8988T (cell line): ENCODE results near the gene CCT3.
"Not testable (repeated sequence)": the region's sequence is repeated elsewhere in the genome, so short reads cannot be mapped to it uniquely, and the experiment has no call there.

Experiments
- DNase-seq: peaks from one replicate; pipeline ENCODE4 v3.0.0; 2011

The CCT3 gene

DNA sequence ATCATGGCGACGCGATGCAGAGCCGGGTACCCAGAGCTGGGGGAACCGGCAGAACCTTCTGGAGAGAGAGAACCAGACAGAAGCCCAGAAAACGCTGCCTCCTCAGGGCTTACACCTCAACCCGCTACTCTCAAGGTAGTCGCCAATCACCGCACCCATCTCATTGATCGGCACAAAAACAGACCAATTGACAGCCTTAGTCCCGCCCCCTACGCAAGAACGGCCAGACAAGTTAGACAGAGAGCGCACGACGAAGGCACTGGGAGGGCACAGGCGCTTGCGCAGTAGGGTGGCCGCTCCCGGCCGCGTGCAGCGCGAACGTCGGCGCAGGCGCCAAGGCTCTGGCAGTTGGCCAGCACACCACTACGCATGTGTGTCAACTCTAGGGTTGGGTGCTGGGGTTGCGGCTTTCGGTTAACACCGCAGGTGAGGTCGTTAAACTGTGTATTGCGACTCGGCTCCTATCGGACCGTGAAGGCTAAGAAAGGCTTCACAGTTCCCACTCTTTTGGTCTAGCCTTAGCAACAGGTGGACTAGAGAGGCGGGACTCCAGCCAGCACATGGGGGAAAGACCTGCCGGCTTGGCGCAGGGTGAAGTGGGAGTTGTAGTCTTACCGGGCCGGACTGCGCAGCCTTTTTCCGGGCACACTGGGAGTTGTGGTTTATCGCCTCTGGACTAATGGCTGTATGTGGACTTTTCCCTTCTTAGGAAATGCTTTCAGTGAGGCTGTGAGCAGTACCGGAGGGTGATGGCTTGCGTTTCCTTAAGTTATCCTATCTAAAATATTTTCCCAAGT, at the start of gene CCT3, which contains the start of gene TSACC:
Gene CCT3 (minus strand): TSS at position 113 of the 797 bp plus-strand sequence. CDS start 108 bp downstream, at position 5.
Gene TSACC (plus strand): TSS at position 347 of the 797 bp plus-strand sequence. CDS start 1,232 bp downstream, outside the sequence.
- DNase-seq = peak; percentile 83

DNA sequence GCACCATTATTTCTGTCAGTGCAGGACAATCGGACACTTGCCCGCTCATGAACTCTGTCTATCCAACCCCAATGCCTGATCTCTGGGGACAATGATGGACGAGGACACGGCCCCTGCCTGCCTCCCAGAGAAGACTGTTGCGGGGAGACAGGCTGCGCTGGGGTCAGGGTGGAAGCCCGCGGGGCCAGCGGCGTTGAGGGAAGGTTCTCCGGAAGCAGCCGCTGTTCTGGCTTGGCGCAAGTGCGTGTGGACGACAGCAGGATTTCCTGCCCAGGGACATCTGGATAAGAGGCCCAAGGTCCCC, 49.7 kb upstream of the CCT3 start:
- DNase-seq = no peak

DNA sequence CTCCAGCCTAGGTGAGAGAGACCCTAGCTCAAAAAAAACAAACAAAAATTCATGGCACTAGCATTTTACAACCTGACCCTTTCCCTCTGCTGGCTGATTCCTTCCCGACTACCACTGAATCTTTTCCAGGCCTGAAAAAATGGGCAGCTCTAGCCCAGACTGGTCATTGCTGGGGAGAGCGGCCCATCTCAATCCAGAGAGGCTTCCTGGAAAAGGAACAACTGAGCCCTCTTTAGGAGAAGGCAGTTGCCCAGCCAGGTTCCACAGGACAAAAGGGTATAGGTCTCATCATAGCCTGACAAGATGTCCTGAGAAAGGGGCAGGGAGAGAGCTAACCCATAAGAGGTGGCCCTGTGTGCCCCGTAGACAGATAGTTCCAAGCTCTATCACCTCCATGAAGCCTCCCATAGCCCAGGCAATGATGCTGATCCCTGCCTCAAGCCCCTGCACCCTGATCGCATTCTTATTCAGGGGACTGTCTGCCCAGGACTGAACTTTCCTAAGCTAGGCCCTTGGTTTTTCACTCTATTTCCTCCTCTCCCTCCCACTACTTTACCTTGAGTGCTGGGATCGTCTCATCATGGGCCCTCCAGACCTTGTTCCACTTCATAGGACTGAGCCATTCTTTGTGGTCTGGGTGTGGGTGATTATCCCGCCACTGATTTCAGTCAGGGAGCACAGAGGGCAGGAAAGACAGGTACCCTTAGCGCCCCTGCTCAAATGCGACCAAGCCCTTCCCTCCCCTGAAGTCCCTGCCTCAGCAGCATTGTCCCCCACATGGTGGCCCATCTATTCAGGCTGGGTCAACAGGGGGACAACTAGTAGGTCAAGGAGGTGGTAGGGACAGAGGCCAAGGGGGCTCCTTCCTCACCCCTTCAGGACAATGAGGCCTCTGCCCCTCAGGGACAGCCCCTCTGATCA, 49.1 kb upstream of the CCT3 start:
- DNase-seq = no peak

DNA sequence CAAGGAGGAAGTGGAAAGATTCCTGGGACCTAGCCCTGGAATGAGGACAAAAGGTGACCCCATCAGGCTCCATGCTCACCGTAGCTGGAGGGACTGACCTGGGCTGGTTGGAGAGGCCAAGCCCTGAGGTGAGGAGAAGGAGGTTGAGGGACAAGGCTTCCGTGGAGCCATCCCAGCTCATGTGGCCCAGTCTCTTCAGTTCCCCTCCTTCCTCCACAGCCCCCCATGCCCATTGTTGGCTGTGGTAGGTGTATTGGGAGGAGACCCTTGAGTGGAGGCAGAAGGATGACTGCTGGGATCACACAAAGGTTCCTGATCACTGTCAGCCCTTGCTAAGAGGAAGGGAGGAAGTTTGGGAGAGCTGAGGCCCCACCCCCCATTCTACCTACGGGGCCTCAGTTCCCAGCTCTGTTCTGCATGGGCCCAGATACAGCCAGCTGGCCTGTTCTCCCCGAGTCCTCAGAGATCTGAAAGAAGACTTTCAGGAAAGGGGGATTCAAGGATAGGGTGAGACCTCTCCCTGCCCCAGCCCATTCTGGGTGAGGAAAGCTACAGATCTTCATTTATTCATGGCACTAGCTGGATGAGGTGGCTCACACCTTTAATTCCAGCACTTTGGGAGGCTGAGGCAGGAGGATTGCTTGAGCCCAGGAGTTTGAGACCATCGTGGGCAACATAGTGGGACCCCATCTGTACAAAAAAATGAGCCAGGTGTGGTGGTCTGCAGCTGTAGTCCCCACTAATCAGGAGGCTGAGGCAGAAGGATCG, 48.2 kb upstream of the CCT3 start:
- DNase-seq = no peak

DNA sequence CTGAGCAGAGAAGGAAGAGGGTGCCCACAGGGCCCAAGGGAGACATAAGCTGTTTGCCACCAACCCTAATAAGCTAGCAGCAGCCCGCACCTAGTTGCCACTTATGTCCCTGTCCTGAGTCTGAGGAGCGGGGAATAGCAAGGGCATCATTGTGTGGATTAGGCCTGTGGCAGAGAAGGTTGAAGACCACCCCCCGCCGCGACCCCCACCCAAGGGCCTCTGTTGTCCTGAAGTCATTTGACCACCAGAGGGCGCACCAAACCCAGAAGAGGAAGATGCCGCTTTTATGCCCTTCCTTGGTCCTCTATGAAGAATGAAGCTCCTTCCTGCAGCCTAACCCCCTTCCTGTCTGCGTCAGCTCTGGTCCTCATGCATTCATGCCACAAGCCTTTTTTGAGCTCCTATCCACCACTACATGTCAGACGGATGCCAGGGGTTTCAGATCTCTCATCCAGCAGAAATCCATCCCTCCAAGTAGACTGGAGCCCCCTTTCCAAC, 47.5 kb upstream of the CCT3 start:
- peak; percentile 92 for DNase-seq

DNA sequence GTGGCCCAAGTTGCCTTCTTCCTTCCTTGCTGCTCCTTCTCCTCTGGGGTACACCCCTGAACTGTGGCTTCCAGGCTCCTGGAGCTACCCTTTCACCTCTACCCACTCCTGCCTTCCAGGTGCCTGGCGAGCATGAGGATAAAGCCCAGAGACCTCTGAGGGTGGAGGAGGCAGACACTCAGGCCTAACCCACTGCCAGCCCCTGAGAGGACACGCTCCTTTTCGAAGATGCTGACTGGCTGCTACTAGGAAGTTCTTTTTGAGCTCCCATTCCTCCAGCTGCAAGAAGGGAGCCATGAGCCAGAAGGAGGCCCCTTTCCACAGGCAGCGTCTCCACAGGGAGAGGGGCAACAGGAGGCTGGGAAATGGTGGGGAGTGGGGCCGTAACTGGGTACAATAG, 46.6 kb upstream of the CCT3 start:
- DNase-seq = no peak

DNA sequence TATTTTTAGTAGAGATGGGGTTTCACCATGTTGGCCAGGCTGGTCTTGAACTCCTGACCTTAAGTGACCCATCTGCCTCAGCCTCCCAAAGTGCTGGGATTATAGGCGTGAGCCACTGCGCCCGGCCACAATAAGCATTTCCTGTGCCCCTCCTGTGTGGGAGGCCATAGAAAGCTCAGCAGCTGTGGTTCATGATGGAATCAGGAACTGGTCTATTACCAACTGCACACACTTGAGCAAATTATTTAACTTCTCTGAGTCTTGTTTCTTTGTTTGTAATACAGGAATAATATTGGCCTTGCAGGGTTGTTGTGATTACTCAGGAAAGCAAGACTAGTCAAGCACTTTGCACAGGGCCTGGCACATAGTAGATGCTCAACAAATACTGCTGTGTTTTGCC, 45.9 kb upstream of the CCT3 start:
- no peak for DNase-seq

DNA sequence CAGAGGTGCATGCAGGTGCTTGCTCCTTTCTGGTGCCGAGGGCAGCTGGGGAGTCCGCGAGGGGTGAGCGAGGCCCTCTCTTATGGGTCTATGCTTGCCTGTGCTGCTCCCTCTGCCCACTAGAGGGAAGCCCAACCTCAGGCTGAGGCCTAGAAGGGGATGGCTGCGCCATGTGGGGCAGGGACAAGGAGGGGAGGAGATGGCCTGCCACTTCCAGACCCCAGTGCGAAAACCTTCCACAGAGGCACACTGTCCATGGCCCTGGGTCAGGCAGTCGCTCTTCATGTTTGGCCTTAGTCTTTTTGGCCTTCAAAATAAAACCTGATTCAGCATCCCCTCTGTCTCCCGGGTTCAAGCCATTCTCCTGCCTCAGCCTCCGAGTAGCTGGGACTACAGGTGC, 44.9 kb upstream of the CCT3 start:
- peak; percentile 95 for DNase-seq

DNA sequence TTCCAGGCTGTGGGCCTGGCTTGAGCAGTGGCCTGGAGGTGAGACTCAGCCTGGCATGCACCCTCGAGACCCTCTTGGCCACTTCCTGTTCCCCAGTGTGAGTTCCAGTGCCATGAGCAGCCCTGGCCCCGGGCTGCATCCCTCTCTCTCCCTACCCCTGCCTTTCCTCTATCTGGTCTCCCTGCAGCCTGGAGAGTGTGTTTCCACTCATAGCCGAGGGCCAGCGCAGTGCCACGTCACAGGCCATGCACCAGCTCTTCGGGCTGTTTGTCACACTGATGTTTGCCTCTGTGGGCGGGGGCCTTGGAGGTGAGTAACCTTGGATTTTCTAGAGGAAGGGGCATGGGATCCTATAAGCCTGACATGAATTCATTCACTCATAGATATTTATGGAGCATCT, 44.5 kb upstream of the CCT3 start:
- DNase-seq = no peak

DNA sequence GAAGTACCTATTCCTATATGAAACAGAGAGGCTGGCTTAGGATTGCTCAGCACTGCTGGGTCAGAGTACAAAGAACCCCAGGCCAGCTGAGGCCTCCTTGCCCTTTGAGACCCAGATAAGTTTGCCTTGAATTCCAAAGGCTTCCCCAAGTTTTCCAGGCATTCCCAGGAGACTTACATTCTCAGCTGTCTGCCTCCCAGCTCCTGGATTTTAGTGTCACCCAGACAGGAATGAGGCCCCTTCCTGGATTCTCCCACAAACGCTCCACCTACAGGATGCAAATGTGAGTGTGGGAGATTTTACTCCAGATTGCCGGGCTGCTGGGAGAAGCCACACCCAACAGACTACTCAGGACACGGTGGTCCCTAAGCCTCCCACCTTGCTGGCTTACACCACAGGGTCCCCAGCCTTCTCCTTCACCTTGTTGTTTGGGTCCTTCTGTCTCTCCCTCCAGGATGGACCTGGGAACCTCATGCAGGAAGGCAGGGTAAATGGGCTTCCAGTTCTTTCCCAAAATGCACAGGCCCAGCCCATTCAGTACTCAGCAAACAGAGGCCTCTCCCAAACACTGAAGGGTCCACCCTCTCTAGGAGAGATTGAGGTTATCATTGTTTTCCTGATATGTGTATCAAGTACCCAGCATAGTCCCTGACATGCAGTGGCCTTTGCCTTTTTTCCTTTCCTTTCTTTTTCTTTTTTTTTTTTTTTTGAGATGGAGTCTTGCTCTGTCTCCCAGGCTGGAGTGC, 41.5 kb upstream of the CCT3 start:
- no peak for DNase-seq

DNA sequence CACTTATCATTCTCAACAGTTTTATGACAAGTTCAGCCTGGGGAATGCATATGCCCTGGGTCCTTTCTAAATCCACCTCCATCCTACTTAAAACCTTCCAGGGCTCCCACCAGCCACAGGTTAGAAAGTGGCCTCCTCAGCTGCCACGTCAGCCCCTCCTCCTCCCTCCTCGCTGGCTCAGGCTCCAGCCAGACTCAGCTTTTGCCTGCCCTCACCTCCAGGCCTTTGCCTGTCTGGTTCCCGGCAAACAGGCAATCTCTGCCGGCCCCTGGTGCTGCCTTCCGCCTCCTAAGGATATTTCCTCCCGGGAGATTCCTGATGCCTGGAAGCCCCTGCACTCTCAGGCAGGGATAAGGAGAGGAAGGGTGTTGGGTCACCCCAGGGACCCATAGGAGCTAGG, 40.5 kb upstream of the CCT3 start:
- no peak for DNase-seq

DNA sequence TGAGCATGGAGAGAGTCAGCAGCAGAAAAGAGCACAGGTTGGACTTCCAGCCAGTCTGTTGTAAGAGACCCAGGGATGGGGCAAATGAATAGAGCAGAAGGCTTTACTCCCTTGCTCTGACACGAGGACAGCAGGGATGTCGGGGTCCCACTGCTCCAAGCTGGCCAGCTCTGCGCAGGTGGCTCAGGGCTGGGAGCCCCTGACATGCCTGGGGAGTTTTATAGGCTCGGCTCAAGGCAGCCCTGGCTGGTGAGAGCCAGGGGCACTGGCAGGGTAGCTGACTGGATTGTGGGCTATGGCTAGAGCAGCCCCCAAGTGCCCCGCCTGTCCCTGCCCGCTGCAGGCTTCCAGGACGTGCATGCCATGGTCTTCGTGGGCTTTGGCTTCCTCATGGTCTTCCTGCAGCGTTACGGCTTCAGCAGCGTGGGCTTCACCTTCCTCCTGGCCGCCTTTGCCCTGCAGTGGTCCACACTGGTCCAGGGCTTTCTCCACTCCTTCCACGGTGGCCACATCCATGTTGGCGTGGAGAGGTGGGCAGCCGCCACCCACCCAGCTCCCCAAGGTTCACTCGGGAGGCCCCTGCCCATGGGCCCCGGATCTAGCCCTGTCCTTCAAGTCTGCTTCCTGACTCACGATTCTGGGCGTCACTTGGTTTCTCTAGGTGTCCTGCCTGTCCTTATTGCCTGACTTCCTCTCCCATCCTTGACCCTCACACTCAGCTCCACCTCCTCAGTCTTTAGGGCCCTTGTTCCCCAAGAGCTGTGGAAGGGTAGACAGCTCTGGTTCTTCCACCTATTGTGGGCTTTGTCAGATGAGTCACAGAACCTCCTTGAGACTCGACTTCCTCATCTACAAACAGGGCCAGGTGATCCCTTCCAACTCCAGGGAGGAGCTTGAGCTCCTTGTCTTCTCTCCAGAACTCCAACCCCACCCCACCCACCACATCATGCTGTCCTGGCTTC, 39.1 kb upstream of the CCT3 start:
- DNase-seq = no peak

DNA sequence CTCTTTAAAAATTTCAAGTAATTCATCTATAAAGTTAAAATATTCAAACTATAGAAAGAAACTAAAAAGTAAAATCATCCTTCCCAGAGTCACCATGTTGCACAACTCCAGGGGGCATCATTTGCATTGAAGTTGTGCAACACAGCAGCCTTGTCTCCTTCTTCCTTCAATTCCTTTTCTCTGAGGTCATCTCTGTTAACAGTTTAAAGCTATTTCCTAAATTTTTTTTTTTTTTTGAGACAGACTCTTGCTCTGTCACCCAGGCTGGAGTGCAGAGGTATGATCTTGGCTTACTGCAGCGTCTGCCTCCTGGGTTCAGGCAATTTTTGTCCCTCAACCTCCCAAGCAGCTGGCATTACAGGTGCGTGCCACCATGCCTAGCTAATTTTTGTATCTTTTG, 38.1 kb upstream of the CCT3 start:
- DNase-seq = no peak

DNA sequence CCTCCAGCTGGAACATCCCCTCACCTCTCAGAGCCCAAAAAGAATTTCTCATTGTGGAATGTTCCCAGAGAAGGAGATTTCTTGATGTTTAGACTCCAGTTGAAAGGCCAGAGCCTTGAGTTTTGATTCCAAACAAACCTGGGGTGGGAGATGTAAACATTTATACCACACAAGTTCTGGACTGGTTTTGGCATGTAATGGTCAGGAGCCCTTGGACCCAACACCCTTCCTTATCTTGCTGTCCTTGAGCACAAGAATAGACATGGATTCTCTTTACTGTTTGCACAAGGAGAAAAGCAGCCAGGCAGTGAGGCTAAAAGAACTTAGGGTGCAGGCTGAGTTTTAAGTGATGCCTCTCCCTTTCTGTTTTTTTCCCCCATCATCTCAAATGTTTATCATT, 35.5 kb upstream of the CCT3 start:
- DNase-seq = no peak

DNA sequence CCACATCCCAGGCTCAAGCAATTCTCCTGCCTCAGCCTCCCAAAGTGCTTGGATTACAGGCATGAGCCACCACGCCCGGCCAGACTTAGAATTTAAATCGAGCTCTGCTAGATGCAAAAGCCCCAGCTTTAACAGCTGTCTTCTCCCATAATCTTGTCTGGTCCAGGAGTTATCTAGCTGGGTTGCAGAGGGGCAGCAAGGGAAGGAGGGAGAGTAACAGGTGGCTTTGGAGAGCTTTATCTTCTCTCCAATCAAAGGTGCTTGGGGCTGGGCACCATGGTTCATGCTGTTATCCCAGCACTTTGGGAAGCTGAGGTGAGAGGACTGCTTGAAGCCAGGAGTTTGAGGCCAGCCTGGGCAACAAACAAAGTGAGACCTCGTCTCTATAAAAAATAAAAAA, 34.8 kb upstream of the CCT3 start:
- DNase-seq = no peak

DNA sequence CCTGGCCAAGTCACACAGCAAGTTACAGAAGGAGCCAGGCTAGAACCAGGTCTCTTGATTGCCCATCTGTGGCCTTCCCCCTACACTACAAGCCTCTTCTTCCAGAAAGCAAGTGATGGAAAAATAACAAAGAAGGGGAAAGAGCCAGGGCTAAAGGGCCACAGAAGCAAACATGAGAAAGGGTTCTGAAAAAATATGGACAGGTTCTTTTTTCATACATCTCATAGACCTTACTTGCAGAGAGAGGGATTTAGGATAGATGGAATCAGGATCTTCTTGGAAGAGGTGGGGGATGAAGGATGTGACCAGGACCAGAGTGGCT, 34.1 kb upstream of the CCT3 start:
- DNase-seq = no peak

DNA sequence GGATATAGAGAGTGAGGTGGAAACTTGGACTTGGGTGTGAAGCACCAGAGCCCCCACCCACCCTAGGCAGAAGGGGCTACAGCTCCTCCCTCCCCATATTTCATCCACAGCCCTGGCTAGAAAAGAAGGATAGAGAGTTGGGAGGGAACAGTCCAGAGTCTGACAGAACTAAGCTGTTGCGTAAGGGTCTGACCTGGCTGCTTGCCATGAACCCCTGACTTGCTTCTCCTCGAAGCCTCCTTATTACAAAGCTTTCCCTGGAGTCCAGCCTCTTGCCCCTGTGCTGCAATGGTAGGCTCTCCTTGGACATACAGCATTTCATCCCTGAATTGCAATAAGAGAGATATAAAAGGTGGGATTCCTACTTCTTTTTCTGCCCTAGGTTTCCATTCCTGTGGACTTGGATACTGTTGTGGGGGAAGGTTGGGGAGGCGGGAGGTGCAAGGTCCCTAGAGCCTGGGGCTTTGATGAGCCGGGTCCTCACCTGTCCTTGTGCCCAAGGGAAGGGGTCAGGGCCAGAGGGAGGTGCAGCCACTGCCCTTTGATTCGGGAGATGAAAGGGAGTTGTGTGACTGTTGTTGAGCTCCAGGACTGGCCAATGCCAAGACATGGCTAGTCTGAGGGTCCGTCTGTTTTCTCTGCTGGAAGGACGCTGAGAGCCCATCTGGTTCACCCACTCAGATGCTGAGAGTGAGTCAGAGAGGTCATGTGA, 33.6 kb upstream of the CCT3 start:
- no peak for DNase-seq

DNA sequence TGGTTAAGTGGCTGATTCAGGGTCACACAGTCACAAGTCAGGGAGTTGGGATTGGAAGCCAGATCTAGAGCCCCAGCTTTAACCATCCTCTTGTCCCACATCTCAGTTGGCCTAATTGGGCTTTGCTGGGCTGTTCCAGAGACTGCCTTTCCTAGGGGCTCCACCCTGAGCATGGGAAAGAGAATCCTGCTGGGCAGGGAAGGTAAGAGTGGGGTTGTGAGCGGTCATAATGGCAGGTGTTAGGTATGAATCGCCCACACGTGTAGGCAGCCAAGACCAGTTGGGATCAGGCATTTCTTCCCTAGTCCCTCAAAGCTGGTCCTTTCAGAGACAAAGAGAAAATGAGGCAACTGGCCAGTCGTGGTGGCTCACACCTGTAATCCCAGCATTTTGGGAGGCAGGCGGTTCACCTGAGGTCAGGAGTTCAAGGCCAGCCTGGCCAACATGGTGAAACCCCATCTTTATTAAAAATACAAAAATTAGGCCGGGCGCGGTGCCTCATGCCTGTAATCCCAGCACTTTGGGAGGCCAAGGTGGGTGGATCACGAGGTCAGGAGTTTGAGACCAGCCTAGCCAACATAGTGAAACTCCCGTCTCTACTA, 31.7 kb upstream of the CCT3 start:
- DNase-seq = not testable (repeated sequence)

DNA sequence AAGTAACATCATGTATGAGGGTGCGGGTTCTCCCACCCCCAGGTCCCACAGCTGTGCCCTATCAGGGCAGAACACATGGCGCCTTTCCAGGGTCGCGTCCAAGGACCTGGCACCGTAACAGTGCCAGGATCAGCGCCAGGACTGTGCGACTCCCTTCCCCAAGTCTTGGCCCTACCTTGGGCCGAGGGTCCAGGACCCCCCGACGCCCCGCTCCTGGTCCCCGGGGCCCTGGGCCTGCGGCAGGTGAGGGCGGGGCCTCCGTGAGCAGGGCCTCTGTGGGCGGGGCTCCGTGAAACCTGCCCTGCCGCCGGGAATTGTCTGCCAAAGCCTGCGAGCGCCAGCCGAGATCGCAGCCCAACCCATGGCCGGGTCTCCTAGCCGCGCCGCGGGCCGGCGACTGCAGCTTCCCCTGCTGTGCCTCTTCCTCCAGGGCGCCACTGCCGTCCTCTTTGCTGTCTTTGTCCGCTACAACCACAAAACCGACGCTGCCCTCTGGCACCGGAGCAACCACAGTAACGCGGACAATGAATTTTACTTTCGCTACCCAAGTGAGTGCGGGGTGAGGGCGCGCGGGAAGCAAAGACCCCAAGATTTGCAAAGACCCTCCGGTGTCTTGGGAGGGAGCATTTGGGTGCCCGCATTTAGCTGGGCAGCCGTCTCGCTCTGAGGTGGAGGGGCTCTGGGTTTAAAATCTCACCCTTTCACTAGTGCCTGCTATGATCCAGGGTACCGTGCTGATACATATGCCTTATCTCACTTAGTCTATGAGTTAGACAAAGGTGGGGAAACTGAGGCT, 31.0 kb upstream of the CCT3 start, which contains the start of gene RHBG:
Gene RHBG (plus strand): TSS at position 323 of the 796 bp plus-strand sequence. CDS start 39 bp downstream, at position 362.
- DNase-seq = no peak
